CD14-positive monocyte (primary cell): ENCODE data around the gene CHST12. TPM values are rescaled to one million over a fixed set of nuclear protein-coding genes. Genes with fewer than 3 reads are reported as not detected.

Experiments
- DNase-seq, 3 donors: peaks; one replicate each; pipeline ENCODE4 v3.0.0-alpha.2; 2011 to 2022
- H2AFZ ChIP-seq: 2 replicates; pipeline ENCODE4 v1.6.0; 2012; ENCODE audit warnings: mild to moderate bottlenecking, low read depth, low read length, inconsistent platforms; ENCODE audit not compliant: insufficient read depth, poor library complexity, severe bottlenecking
- H3K27ac ChIP-seq, 2 donors: 1 replicate in 1 of 2; 2 replicates in 1 of 2; pipeline ENCODE4 v1.5.1; 2012 to 2013; ENCODE audit warnings: low read length in 2 of 2, control low read depth in 1 of 2, inconsistent platforms in 1 of 2, low read depth in 1 of 2, mild to moderate bottlenecking in 1 of 2
- H3K27me3 ChIP-seq, 2 donors: one replicate each; pipeline versions ENCODE4 v1.6.0 to v1.6.1; 2011 to 2013; ENCODE audit warnings: low read length in 2 of 2; ENCODE audit not compliant: control insufficient read depth in 2 of 2, insufficient read depth in 2 of 2
- H3K36me3 ChIP-seq, 2 donors: replicated peaks in 1 of 2; 1 replicate in 1 of 2; 2 replicates in 1 of 2; pipeline versions ENCODE4 v1.5.1 to v1.6.1; 2012 to 2013; ENCODE audit warnings: low read length in 2 of 2, control low read depth in 1 of 2, inconsistent platforms in 1 of 2, mild to moderate bottlenecking in 1 of 2; ENCODE audit not compliant: insufficient read depth in 2 of 2, control insufficient read depth in 1 of 2
- H3K4me1 ChIP-seq, 2 donors: 1 replicate in 1 of 2; 2 replicates in 1 of 2; pipeline versions ENCODE4 v1.5.1 to v1.6.1; 2012 to 2013; ENCODE audit warnings: low read length in 2 of 2, control low read depth in 1 of 2, inconsistent platforms in 1 of 2, mild to moderate bottlenecking in 1 of 2, moderate library complexity in 1 of 2; ENCODE audit not compliant: insufficient read depth in 2 of 2, control insufficient read depth in 1 of 2
- H3K4me2 ChIP-seq: replicated peaks from 2 replicates; pipeline ENCODE3; 2012; ENCODE audit warnings: low read length, moderate library complexity, mild to moderate bottlenecking; ENCODE audit not compliant: poor library complexity, severe bottlenecking; ENCODE audit errors: extremely low read depth
- H3K4me3 ChIP-seq, 3 experiments: fragments of 200-600 bp in 1 of 3; sonication (generic) in 1 of 3; replicated peaks in 1 of 3; 1 replicate in 2 of 3; 2 replicates in 1 of 3; pipeline ENCODE4 v1.5.1; 2011 to 2013; ENCODE audit warnings: low read length in 3 of 3, mild to moderate bottlenecking in 3 of 3, control low read depth in 2 of 3, low read depth in 2 of 3, inconsistent platforms in 1 of 3, moderate library complexity in 1 of 3
- H3K79me2 ChIP-seq: 2 replicates; pipeline ENCODE4 v1.6.0; 2012; ENCODE audit warnings: mild to moderate bottlenecking, control low read depth, inconsistent platforms, low read length, moderate library complexity; ENCODE audit not compliant: insufficient read depth
- H3K9ac ChIP-seq: 2 replicates; pipeline ENCODE4 v1.6.0; 2017; ENCODE audit warnings: low read length, mild to moderate bottlenecking; ENCODE audit not compliant: insufficient read depth, poor library complexity, severe bottlenecking
- H3K9me3 ChIP-seq, 2 donors: replicated peaks in 1 of 2; 1 replicate in 1 of 2; 2 replicates in 1 of 2; pipeline versions ENCODE4 v1.5.1 to v1.6.1; 2012 to 2013; ENCODE audit warnings: low read length in 2 of 2, control low read depth in 1 of 2; ENCODE audit not compliant: control insufficient read depth in 1 of 2, insufficient read depth in 1 of 2
- H4K20me1 ChIP-seq: 2 replicates; pipeline ENCODE4 v1.6.0; 2012; ENCODE audit warnings: mild to moderate bottlenecking, low read length, control low read depth, moderate library complexity; ENCODE audit not compliant: insufficient read depth
- H3K27ac Mint-ChIP-seq, 7 donors: one replicate each; pipeline ENCODE4 v1.8.0; 2020; ENCODE audit warnings: mild to moderate bottlenecking in 7 of 7, mixed read lengths in 7 of 7, moderate library complexity in 6 of 7, inconsistent platforms in 2 of 7
- H3K27me3 Mint-ChIP-seq, 3 donors: one replicate each; pipeline ENCODE4 v1.8.0; 2021 to 2022; ENCODE audit warnings: low read depth in 3 of 3, mild to moderate bottlenecking in 3 of 3, mixed read lengths in 3 of 3, moderate library complexity in 3 of 3, inconsistent platforms in 1 of 3
- H3K36me3 Mint-ChIP-seq, 2 donors: one replicate each; pipeline ENCODE4 v1.8.0; 2020; ENCODE audit warnings: mixed read lengths in 2 of 2, inconsistent platforms in 1 of 2, mild to moderate bottlenecking in 1 of 2
- H3K4me1 Mint-ChIP-seq: one replicate; pipeline ENCODE4 v1.8.0; 2020; ENCODE audit warnings: mild to moderate bottlenecking, mixed read lengths
- H3K4me3 Mint-ChIP-seq, 2 donors: one replicate each; pipeline ENCODE4 v1.8.0; 2020; ENCODE audit warnings: mild to moderate bottlenecking in 2 of 2, mixed read lengths in 2 of 2, moderate library complexity in 1 of 2
- H3K9me3 Mint-ChIP-seq, 7 donors: one replicate each; pipeline ENCODE4 v1.8.0; 2020 to 2022; ENCODE audit warnings: mixed read lengths in 7 of 7, mild to moderate bottlenecking in 6 of 7, moderate library complexity in 6 of 7, inconsistent platforms in 2 of 7
- CTCF ChIP-seq: fragments of 200-600 bp; IDR thresholded peaks from one replicate; pipeline ENCODE4 v1.8.0; 2022; ENCODE audit warnings: antibody characterized with exemption, mild to moderate bottlenecking
- WGBS: methylation state at CpG from one replicate; pipeline ENCODE4 v1.1.5; 2013; ENCODE audit warnings: missing lambda C conversion rate; ENCODE audit not compliant: insufficient coverage; 5-methylcytosine and 5-hydroxymethylcytosine counted together
- intact Hi-C, 2 donors: fragments of 100-400 bp; cut with micrococcal nuclease; formaldehyde crosslinking; loops; one replicate each; pipeline versions ENCODE4 v1.15.0 to v1.15.1; 2023
- polyA plus RNA-seq, 3 donors: library from polyadenylated mRNA; depleted of rRNA in 1 of 3; unstranded in 2 of 3; stranded (reverse) in 1 of 3; fragments of 300-500 nt in 2 of 3; fragments of >200 nt in 1 of 3; fragmentation: Illumina TruSeq in 2 of 3; gene quantifications; 1 replicate in 2 of 3; 2 replicates in 1 of 3; pipeline ENCODE4 v1.2.3, GENCODE V29; 2012 to 2021

CHST12 gene
- polyA plus RNA-seq, 3 donors, result 5.8 to 10.6 (median 7.5) TPM

- peaks cover 2% of the 10 kb centered on the region for H3K4me1 Mint-ChIP-seq
- Histone ChIP-seq H3K27me3 (no peaks in the 10 kb centered on the region), H3K4me2 (no peak overlapping the region), H3K4me3 (no peak overlapping the region), H3K4me1 (no peaks in the 10 kb centered on the region), H3K27ac (no peak overlapping the region), H3K36me3 (no peaks in the 10 kb centered on the region), H3K9me3 (no peaks in the 10 kb centered on the region), H3K79me2 (no peaks in the 10 kb centered on the region), H3K9ac (no peak overlapping the region), H4K20me1 (no peaks in the 10 kb centered on the region), H2AFZ (no peak overlapping the region)
- no peak for TF ChIP-seq CTCF
- H3K27ac Mint-ChIP-seq, result no peak overlapping the region
- no peaks in the 10 kb centered on the region for H3K36me3 Mint-ChIP-seq
- intact Hi-C loops, result no loop called here
- H3K4me3 Mint-ChIP-seq, result no peak overlapping the region
- WGBS, result 83% methylated on average over 2 of the region's 3 CpGs
- no peak for DNase-seq
- H3K9me3 Mint-ChIP-seq, result peaks cover 0 to 4% (median 0%) of the 10 kb centered on the region in 7 donors
- peaks cover 2 to 7% (median 5%) of the 10 kb centered on the region in 3 donors for H3K27me3 Mint-ChIP-seq
These were observed 59.3 kb downstream of the CHST12 start for GRCh38 chr7:2462731-2463130.

- Histone ChIP-seq H3K4me2 (no peak overlapping the region), H3K36me3 (no peaks in the 10 kb centered on the region), H4K20me1 (no peaks in the 10 kb centered on the region), H3K27ac (no peak overlapping the region), H3K4me3 (no peak overlapping the region), H3K27me3 (no peaks in the 10 kb centered on the region), H3K4me1 (peaks cover 16 to 21% of the 10 kb centered on the region in 2 donors), H2AFZ (no peak overlapping the region), H3K79me2 (no peaks in the 10 kb centered on the region), H3K9me3 (no peaks in the 10 kb centered on the region), H3K9ac (no peak overlapping the region)
- peaks cover 18% of the 10 kb centered on the region for H3K4me1 Mint-ChIP-seq
- peaks cover 8 to 18% (median 12%) of the 10 kb centered on the region in 3 donors for H3K27me3 Mint-ChIP-seq
- no peak overlapping the region for H3K4me3 Mint-ChIP-seq
- intact Hi-C loops, result no loop called here
- no peak for DNase-seq
- no peak for TF ChIP-seq CTCF
- no peaks in the 10 kb centered on the region for H3K36me3 Mint-ChIP-seq
- peaks cover 0 to 4% (median 0%) of the 10 kb centered on the region in 7 donors for H3K9me3 Mint-ChIP-seq
- H3K27ac Mint-ChIP-seq, result no peak overlapping the region
- 94% methylated on average over 6 of the region's 12 CpGs for WGBS
These were observed 62.5 kb downstream of the CHST12 start for GRCh38 chr7:2465928-2466327.
